ENCODE results near the gene TREML4.

- no peak for TF ChIP-seq POLR2AphosphoS5 (IDR thresholded peaks at IDR 0.05; ENCODE audit: low read depth)
- TF ChIP-seq, protein P1, sequence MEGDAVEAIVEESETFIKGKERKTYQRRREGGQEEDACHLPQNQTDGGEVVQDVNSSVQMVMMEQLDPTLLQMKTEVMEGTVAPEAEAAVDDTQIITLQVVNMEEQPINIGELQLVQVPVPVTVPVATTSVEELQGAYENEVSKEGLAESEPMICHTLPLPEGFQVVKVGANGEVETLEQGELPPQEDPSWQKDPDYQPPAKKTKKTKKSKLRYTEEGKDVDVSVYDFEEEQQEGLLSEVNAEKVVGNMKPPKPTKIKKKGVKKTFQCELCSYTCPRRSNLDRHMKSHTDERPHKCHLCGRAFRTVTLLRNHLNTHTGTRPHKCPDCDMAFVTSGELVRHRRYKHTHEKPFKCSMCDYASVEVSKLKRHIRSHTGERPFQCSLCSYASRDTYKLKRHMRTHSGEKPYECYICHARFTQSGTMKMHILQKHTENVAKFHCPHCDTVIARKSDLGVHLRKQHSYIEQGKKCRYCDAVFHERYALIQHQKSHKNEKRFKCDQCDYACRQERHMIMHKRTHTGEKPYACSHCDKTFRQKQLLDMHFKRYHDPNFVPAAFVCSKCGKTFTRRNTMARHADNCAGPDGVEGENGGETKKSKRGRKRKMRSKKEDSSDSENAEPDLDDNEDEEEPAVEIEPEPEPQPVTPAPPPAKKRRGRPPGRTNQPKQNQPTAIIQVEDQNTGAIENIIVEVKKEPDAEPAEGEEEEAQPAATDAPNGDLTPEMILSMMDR (IDR thresholded peaks at IDR 0.05; ENCODE audit: insufficient read depth, low read length): no peak
- TF ChIP-seq, protein P2, sequence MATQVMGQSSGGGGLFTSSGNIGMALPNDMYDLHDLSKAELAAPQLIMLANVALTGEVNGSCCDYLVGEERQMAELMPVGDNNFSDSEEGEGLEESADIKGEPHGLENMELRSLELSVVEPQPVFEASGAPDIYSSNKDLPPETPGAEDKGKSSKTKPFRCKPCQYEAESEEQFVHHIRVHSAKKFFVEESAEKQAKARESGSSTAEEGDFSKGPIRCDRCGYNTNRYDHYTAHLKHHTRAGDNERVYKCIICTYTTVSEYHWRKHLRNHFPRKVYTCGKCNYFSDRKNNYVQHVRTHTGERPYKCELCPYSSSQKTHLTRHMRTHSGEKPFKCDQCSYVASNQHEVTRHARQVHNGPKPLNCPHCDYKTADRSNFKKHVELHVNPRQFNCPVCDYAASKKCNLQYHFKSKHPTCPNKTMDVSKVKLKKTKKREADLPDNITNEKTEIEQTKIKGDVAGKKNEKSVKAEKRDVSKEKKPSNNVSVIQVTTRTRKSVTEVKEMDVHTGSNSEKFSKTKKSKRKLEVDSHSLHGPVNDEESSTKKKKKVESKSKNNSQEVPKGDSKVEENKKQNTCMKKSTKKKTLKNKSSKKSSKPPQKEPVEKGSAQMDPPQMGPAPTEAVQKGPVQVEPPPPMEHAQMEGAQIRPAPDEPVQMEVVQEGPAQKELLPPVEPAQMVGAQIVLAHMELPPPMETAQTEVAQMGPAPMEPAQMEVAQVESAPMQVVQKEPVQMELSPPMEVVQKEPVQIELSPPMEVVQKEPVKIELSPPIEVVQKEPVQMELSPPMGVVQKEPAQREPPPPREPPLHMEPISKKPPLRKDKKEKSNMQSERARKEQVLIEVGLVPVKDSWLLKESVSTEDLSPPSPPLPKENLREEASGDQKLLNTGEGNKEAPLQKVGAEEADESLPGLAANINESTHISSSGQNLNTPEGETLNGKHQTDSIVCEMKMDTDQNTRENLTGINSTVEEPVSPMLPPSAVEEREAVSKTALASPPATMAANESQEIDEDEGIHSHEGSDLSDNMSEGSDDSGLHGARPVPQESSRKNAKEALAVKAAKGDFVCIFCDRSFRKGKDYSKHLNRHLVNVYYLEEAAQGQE (IDR thresholded peaks at IDR 0.05; ENCODE audit: insufficient replicate concordance, low read depth): no peak
- no peak for TF ChIP-seq SPI1 (IDR thresholded peaks at IDR 0.05; ENCODE audit: borderline replicate concordance, low read depth)
- no peak for TF ChIP-seq GABPA (IDR thresholded peaks at IDR 0.05; ENCODE audit: low read depth)
These were observed 49.0 kb upstream of the TREML4 start for GRCh38 chr6:41179163-41179562.

Data from HL-60 (cell line).